ENCODE data around the gene RUNX2.

DNA sequence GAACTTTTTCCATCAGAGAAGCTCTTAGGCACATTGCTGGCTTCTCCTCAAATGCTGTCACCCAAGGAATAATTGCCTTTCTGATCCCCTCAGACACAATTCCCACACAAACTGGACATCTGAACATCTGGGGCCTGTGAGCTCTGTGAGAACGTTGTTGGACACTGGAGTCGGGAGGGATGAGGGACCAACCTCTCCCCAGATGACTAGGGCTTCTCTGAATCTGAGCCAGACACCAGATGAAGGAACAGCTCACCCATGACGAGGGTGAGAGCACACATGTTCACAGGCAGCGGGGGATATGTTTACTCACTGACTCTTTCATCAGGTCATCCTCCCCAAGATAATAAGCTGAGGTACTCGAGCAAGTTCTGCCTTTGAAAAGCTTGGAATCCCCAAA lies 333.5 kb downstream of the RUNX2 start:
- TF ChIP-seq, protein P1, sequence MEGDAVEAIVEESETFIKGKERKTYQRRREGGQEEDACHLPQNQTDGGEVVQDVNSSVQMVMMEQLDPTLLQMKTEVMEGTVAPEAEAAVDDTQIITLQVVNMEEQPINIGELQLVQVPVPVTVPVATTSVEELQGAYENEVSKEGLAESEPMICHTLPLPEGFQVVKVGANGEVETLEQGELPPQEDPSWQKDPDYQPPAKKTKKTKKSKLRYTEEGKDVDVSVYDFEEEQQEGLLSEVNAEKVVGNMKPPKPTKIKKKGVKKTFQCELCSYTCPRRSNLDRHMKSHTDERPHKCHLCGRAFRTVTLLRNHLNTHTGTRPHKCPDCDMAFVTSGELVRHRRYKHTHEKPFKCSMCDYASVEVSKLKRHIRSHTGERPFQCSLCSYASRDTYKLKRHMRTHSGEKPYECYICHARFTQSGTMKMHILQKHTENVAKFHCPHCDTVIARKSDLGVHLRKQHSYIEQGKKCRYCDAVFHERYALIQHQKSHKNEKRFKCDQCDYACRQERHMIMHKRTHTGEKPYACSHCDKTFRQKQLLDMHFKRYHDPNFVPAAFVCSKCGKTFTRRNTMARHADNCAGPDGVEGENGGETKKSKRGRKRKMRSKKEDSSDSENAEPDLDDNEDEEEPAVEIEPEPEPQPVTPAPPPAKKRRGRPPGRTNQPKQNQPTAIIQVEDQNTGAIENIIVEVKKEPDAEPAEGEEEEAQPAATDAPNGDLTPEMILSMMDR (conservative IDR thresholded peaks at IDR 0.05; ENCODE audit: low read depth, low read length), result no peak
- no peak for TF ChIP-seq EZH2 (IDR thresholded peaks at IDR 0.05; ENCODE audit: low read length, unreplicated experiment)

All from PC-3 (cell line).